Smooth muscle cell (in vitro differentiated cells): ENCODE measurements around the gene NPDC1. TPM values are rescaled to one million over a fixed set of nuclear protein-coding genes. Genes with fewer than 3 reads are reported as not detected.

Experiments
- DNase-seq: peaks from one replicate; lab custom pipeline; 2025; ENCODE audit not compliant: unreplicated experiment; lab: John Stamatoyannopoulos, UW
- H2AFZ ChIP-seq: fragments of 200-600 bp; sonication (generic); 2 replicates; pipeline ENCODE4 v1.6.0; 2016; ENCODE audit warnings: antibody characterized with exemption, low read depth, mild to moderate bottlenecking
- H3F3A ChIP-seq: fragments of 200-600 bp; sonication (generic); 2 replicates; pipeline ENCODE4 v1.6.0; 2017; ENCODE audit warnings: antibody characterized with exemption, low read depth
- H3K27ac ChIP-seq: fragments of 200-600 bp; sonication (generic); 2 replicates; pipeline ENCODE4 v1.5.1; 2016; ENCODE audit warnings: low read depth, mild to moderate bottlenecking
- H3K27me3 ChIP-seq: fragments of 200-600 bp; sonication (generic); 2 replicates; pipeline ENCODE4 v1.6.1; 2016; ENCODE audit warnings: low read depth, mild to moderate bottlenecking
- H3K36me3 ChIP-seq: fragments of 200-600 bp; sonication (generic); 2 replicates; pipeline ENCODE4 v1.5.1; 2016; ENCODE audit warnings: low read depth
- H3K4me1 ChIP-seq: fragments of 200-600 bp; sonication (generic); 2 replicates; pipeline ENCODE4 v1.5.1; 2016; ENCODE audit warnings: low read depth
- H3K4me2 ChIP-seq: fragments of 200-600 bp; sonication (generic); 2 replicates; pipeline ENCODE4 v1.6.0; 2016; ENCODE audit warnings: mild to moderate bottlenecking
- H3K4me3 ChIP-seq: fragments of 200-600 bp; sonication (generic); 2 replicates; pipeline ENCODE4 v1.5.1; 2016; ENCODE audit warnings: mild to moderate bottlenecking
- H3K79me2 ChIP-seq: fragments of 200-600 bp; sonication (generic); 2 replicates; pipeline ENCODE4 v1.6.0; 2016; ENCODE audit warnings: low read depth, mild to moderate bottlenecking
- H3K9ac ChIP-seq: fragments of 200-600 bp; sonication (generic); 2 replicates; pipeline ENCODE4 v1.6.0; 2016; ENCODE audit warnings: low read depth
- H3K9me3 ChIP-seq: fragments of 200-600 bp; sonication (generic); replicated peaks from 2 replicates; pipeline ENCODE4 v1.5.1; 2016; ENCODE audit warnings: low read depth
- H4K20me1 ChIP-seq: fragments of 200-600 bp; sonication (generic); 2 replicates; pipeline ENCODE4 v1.6.0; 2016; ENCODE audit warnings: low read depth
- WGBS: methylation state at CpG from one replicate; pipeline ENCODE4 v1.1.7; 2016; ENCODE audit warnings: low lambda C conversion rate; 5-methylcytosine and 5-hydroxymethylcytosine counted together
- polyA plus RNA-seq: library from polyadenylated mRNA; unstranded; fragments of >200 nt; fragmentation: Nextera tagmentation; extraction: Ambion mirVana; gene quantifications from 2 replicates; pipeline ENCODE4 v1.2.1, GENCODE V29; 2016
- total RNA-seq: library from RNA; depleted of rRNA; stranded (reverse); fragments of >200 nt; gene quantifications from 2 replicates; pipeline ENCODE4 v1.2.3, GENCODE V29; 2014
- TF ChIP-seq, protein P1 (sequence below): fragments of 200-600 bp; sonication (generic); IDR thresholded peaks from 2 replicates; pipeline ENCODE4 v1.5.1; 2017; ENCODE audit warnings: borderline replicate concordance, mild to moderate bottlenecking, antibody characterized with exemption; ENCODE audit not compliant: insufficient read depth, poor library complexity, severe bottlenecking

NPDC1 gene
- total and polyA plus RNA-seq, 2 experiments from 2014 or later = 9.9 to 19.3 TPM

DNA sequence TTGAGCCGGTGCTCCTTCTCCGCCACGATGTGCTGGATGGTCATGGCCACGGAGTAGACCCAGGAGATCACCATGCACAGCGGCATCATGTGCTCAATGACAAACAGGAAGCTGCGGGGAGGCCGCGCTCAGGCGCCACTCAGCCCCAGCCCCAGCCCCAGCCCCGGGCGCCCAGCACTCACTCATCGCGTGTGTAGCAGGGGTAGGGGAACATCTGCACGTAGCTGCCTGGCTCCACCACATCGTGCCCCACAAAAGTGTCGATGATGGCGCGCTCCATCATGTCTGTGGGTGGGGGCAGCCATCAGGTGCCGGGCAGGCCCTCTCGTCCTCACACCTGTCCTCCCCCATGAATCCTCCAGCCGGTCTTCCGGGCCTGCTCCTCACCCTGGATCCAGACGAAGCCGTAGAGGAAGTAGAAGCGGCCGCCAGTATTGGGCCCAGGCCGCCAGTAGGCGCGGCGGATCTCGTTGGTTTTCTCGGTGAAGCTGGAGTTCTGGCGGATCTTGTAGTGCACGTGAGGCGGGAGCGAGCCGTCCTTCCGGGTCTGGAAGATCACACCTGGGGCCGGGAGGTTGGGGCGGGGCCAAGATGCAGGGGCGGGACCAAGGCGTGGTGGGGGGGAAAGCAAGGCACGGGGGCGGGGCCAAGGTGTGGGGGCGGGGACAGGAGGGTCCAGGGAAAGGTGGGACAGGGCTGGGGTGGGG, 28.0 kb downstream of the NPDC1 start:
- Histone ChIP-seq H3F3A (no peaks in the 10 kb centered on the region), H3K79me2 (no peaks in the 10 kb centered on the region), H3K9me3 (no peaks in the 10 kb centered on the region), H3K4me1 (no peaks in the 10 kb centered on the region), H3K9ac (no peak overlapping the region), H3K4me3 (no peak overlapping the region), H3K27ac (no peak overlapping the region), H3K27me3 (no peaks in the 10 kb centered on the region), H3K36me3 (no peaks in the 10 kb centered on the region), H3K4me2 (no peak overlapping the region), H4K20me1 (no peaks in the 10 kb centered on the region), H2AFZ (no peak overlapping the region)
- 92% methylated on average over 35 of the region's 45 CpGs for WGBS
- DNase-seq = no peak
- TF ChIP-seq, protein P1, sequence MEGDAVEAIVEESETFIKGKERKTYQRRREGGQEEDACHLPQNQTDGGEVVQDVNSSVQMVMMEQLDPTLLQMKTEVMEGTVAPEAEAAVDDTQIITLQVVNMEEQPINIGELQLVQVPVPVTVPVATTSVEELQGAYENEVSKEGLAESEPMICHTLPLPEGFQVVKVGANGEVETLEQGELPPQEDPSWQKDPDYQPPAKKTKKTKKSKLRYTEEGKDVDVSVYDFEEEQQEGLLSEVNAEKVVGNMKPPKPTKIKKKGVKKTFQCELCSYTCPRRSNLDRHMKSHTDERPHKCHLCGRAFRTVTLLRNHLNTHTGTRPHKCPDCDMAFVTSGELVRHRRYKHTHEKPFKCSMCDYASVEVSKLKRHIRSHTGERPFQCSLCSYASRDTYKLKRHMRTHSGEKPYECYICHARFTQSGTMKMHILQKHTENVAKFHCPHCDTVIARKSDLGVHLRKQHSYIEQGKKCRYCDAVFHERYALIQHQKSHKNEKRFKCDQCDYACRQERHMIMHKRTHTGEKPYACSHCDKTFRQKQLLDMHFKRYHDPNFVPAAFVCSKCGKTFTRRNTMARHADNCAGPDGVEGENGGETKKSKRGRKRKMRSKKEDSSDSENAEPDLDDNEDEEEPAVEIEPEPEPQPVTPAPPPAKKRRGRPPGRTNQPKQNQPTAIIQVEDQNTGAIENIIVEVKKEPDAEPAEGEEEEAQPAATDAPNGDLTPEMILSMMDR = no peak

DNA sequence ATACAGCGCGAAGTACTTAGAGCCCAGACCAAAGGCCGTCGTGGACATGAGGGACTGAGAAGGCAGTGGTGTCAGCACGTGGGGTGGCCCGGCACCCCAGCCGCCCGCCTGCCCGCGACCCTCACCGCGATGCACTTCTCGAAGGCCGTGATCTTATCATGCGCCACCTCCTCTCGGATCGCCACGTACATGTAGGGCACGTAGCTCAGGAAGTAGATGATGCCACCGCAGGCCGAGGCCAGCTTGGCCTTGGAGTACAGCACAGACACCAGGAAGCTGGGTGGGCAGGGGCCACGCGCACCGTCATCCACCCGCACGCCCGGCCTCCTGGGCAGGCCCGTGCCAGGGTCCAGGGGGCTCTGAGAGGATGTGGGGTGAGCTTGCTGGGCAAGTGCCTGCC, 28.9 kb downstream of the NPDC1 start:
- DNase-seq = no peak
- Histone ChIP-seq H3F3A (no peaks in the 10 kb centered on the region), H3K4me3 (no peak overlapping the region), H3K4me1 (no peaks in the 10 kb centered on the region), H3K36me3 (no peaks in the 10 kb centered on the region), H3K27ac (no peak overlapping the region), H3K9me3 (no peaks in the 10 kb centered on the region), H3K27me3 (no peaks in the 10 kb centered on the region), H2AFZ (no peak overlapping the region), H4K20me1 (no peaks in the 10 kb centered on the region), H3K4me2 (no peak overlapping the region), H3K9ac (no peak overlapping the region), H3K79me2 (no peaks in the 10 kb centered on the region)
- 98% methylated on average over 28 of the region's 28 CpGs for WGBS
- TF ChIP-seq, protein P1 = no peak

DNA sequence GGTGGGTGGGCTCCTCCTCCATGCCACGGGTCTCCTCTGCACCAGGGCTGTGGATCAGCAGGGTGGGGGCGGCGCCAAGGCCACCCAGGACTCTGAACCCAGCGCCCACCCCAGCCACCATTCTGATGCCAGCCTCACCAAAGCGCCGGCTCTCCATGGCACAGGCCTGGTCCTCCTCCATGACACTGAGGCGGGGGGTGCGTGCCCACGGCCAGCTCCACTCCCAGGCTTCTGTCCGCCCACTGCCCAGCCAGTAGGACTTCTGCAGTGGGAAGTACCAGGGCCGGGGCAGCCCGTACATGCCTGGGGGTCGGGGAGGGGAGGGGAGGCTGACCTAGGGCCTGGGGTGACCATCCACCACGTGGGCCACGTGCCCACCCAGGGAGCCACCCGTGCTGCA, 29.5 kb downstream of the NPDC1 start:
- Histone ChIP-seq H3K27ac (no peak overlapping the region), H3K79me2 (no peaks in the 10 kb centered on the region), H3F3A (no peaks in the 10 kb centered on the region), H3K4me1 (no peaks in the 10 kb centered on the region), H3K4me2 (no peak overlapping the region), H4K20me1 (no peaks in the 10 kb centered on the region), H3K4me3 (no peak overlapping the region), H3K9ac (no peak overlapping the region), H3K27me3 (no peaks in the 10 kb centered on the region), H2AFZ (no peak overlapping the region), H3K36me3 (no peaks in the 10 kb centered on the region), H3K9me3 (no peaks in the 10 kb centered on the region)
- WGBS = 93% methylated on average over 16 of the region's 16 CpGs
- DNase-seq = no peak
- TF ChIP-seq, protein P1 = no peak

DNA sequence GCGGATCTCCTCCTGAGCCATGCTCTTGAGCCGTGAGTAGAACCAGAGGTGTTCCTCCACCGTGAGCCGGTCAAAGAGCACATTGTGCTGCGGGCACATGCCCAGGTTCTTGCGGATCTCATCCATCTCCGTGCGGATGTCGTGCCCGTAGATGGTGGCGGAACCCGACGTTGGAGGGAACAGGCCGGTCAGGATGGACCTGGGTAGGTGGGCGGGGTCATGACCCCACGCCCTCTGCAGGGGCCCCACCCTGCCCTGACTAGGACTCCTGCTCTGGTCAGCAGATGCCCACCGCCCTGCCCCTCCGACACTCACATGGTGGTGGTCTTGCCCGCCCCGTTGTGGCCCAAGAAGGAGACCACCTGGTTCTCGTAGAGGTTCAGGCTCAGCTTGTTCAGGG, 30.0 kb downstream of the NPDC1 start:
- no peak overlapping the region for H3K4me3 ChIP-seq
- WGBS = 96% methylated on average over 21 of the region's 21 CpGs
- DNase-seq = no peak
- H3K27me3 ChIP-seq = no peaks in the 10 kb centered on the region
- H3K4me2 ChIP-seq = no peak overlapping the region
- no peaks in the 10 kb centered on the region for H3F3A ChIP-seq
- H4K20me1 ChIP-seq = no peaks in the 10 kb centered on the region
- H3K79me2 ChIP-seq = no peaks in the 10 kb centered on the region
- H2AFZ ChIP-seq = no peak overlapping the region
- H3K27ac ChIP-seq = no peak overlapping the region
- no peak overlapping the region for H3K9ac ChIP-seq
- TF ChIP-seq, protein P1 = no peak
- no peaks in the 10 kb centered on the region for H3K36me3 ChIP-seq
- no peaks in the 10 kb centered on the region for H3K4me1 ChIP-seq
- no peaks in the 10 kb centered on the region for H3K9me3 ChIP-seq
